GM10266 (cell line): ENCODE measurements around the gene AK4.

ENCODE experiments used
- DNase-seq: peaks from one replicate; pipeline ENCODE4 v3.0.0; 2012; ENCODE audit errors: extremely low spot score
- CTCF ChIP-seq: IDR thresholded peaks from 2 replicates; pipeline ENCODE4 v1.5.1; 2012; ENCODE audit warnings: mild to moderate bottlenecking, low read depth; ENCODE audit not compliant: control insufficient read depth, insufficient read depth; ENCODE audit errors: missing control alignments

The AK4 gene

GRCh38 chr1:65179148-65179547, 31.1 kb downstream of the AK4 start:
- DNase-seq, result no peak
- no peak for TF ChIP-seq CTCF

DNA sequence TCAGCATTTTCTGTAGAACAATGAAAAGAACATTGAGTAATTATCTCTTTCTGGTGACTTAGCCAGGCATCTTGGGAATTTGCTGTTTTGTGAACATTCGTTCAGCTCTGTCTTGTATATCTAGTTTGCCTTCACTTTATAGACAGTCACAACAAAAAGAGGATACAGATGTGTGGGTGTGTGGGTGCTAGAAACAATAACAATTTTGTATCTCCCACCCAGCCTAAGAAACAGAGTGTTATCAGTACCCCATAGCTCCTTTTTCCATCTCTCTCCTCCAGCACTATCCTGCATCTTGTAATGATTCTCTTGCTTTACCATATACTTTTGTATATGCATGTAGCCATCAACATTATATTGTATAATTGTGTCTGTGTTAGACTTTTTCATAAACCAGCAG, 33.0 kb downstream of the AK4 start:
- DNase-seq, result no peak
- TF ChIP-seq CTCF, result no peak

DNA sequence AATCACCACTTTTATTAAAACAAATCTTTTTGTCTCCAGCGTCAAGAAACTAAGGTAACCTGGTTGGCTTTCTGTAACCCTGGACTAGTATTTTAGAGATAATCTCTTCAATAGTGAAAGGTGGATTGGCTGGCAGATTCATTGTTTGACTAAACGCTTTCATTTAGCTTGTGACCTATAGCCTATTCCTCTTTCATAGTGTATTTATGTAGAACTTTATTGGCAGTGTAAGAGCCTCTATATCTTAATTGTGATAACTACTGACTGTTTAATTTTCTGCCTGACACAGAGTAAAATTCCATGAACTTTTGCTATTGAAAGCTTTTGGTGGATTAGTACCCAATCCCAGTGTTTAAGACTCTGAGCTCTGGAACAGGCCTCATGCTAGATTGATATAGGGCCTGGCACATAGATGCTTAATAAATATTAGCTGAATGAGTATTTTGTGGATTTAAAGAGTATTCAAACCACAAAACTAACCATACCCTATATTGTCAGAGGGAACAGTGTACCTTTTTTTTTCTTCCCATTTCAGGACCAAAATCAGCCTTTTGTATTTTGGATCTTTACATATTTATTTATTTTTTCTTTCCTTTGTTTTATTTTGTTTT, 34.8 kb downstream of the AK4 start:
- TF ChIP-seq CTCF, result no peak
- no peak for DNase-seq

DNA sequence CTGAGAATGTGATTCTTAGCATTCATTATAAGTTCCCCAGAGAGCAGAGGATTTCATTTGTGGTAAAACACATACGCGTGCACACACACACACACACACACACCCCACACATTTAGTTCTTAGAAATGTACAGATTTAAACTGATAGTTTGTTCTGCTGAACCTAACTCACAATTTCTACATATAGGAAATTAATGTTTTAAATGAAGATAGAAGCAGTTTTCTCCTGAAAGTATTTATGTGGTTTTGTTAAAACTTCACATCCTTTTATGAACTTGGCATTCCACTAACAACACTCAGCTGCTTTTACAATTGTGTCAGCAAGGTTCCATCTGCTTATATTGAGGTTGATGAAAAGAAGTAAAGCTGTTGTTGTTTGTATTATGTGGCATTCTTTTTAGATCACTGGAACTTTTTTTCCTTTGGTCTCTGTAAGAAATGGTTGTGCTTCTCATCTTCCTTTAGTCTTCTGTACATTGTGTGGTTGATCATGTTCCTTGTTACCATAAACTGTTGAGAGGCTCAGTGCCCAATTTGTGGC, 41.6 kb downstream of the AK4 start:
- DNase-seq, result no peak
- no peak for TF ChIP-seq CTCF

DNA sequence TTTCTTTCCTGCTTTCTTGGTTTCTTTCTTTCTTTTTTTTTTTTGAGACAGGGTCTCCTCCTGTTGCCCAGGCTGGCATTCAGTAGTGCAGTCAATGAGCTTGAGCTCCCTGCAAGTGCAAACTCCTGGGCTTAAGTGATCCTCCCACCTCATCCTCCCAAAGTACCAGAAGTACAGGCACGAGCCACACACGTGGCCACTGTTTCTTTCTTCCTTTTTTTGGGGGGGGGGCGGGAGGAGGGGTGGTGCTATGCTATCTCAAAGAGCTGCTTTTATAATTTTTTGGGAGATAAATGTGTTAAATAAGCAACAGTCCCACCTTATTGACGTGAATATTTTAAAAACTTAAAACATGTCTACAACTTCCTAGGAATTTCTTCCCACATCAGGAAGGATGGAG, 42.2 kb downstream of the AK4 start:
- no peak for DNase-seq
- TF ChIP-seq CTCF, result no peak

DNA sequence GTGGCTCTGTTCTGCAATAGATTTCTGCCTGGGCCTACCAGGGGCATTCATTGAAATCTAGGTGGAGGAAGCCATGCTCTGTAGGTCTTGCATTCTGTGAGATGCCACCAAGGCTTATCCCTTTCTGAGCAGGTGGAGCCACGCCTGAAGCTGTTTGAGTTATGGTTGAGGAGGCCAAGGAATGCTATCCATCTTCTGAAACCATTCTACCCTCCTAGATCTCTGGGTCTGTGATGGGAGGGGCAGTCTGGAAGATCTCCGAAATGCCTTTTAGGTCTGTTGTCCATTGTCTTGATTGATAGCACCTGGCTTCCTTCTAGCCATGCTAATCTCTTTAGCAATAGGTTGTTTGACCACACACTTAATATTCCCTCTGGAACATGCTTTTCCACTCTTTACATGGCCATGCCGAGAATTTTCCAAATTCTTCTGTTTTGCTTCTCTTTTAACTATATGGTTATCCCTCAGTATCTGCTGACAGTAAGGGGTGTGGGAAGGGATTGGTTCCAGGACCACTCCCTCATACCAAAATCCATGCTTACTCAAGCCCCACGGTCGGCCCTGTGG, 45.2 kb downstream of the AK4 start:
- DNase-seq, result no peak
- TF ChIP-seq CTCF, result no peak

DNA sequence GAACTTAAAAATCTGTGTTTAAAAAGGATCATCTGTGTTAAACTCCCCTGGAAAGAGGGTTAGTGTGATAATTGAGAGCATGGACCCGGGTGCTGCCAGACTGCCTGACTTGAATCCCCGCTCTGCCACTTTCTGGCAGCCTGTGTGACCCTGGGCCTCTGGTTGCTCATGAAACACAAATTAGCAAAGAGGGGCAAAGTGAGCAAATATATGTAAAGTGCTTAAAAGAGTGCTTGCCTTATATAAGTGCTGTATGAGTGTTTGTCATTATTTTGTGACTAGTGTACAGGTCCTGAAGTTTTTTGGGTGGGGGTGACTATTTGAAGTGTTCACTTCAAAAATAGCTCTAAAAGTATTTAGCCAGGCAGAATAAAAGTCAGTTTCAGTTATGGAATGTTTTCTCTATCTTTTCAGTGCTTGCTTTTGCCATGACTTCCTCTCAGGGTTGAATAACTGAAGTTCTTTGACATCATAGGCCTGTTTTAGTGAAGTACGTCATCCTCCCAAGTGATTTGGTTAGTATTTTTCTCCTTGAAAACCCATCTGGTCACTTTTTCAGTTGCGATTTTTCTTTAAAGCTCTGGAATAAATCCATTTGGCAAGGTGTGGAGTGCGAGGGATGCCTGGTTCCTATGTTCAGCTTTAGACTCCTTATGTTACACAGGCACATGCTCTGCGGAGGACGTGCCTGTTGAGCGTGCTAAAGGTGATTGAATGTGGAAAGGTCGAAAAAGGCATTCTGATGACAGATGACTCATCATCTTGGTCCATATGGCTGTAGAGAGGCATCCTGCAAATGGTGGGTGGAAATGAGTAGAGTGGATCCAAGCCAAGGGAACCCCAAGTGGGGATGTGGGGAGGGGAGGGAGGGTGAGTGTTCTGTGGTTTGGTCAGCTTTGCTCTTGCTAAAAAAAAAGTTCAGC, 47.8 kb downstream of the AK4 start:
- no peak for TF ChIP-seq CTCF
- no peak for DNase-seq
